HG03432 (cell line): ENCODE results near the gene SRSF2.
"Not testable (repeated sequence)": the region's sequence is repeated elsewhere in the genome, so short reads cannot be mapped to it uniquely, and the experiment has no call there.

ENCODE experiments used
- ATAC-seq: cut with Tn5 transposase; IDR thresholded peaks from one replicate; pipeline ENCODE4 v1.9.1; 2021; ENCODE audit warnings: mild to moderate bottlenecking, moderate library complexity; ENCODE audit not compliant: unreplicated experiment

Gene SRSF2

GRCh38 chr17:76722279-76722678 is 14.9 kb downstream of the SRSF2 start:
- no peak for ATAC-seq

GRCh38 chr17:76721463-76721862 is 15.7 kb downstream of the SRSF2 start:
- ATAC-seq: no peak

- ATAC-seq: no peak
These were observed 16.2 kb downstream of the SRSF2 start for GRCh38 chr17:76720941-76721340.

GRCh38 chr17:76720211-76720610 is 16.9 kb downstream of the SRSF2 start:
- ATAC-seq: no peak

GRCh38 chr17:76718516-76718915 is 18.6 kb downstream of the SRSF2 start:
- ATAC-seq: no peak

- ATAC-seq: no peak
These were observed 20.3 kb downstream of the SRSF2 start for GRCh38 chr17:76716839-76717215.

- no peak for ATAC-seq
These were observed 20.8 kb downstream of the SRSF2 start for GRCh38 chr17:76716146-76716838.

GRCh38 chr17:76715496-76715830 is 21.7 kb downstream of the SRSF2 start:
- ATAC-seq: no peak

- no peak for ATAC-seq
These were observed 22.2 kb downstream of the SRSF2 start for GRCh38 chr17:76714822-76715495.

GRCh38 chr17:76714336-76714735 is 22.8 kb downstream of the SRSF2 start:
- no peak for ATAC-seq

GRCh38 chr17:76713765-76714164 is 23.4 kb downstream of the SRSF2 start:
- no peak for ATAC-seq

- ATAC-seq: not testable (repeated sequence)
These were observed 24.8 kb downstream of the SRSF2 start for GRCh38 chr17:76712321-76712720.

GRCh38 chr17:76710863-76711611 is 26.1 kb downstream of the SRSF2 start, which contains the start of gene MXRA7:
TSS of gene MXRA7 (minus strand) at chr17:76710965. CDS start at chr17:76710946, 19 bp downstream.
- ATAC-seq: no peak

GRCh38 chr17:76709951-76710862 is 26.9 kb downstream of the SRSF2 start:
- not testable (repeated sequence) for ATAC-seq

- no peak for ATAC-seq
These were observed 27.8 kb downstream of the SRSF2 start for GRCh38 chr17:76709077-76709950.

GRCh38 chr17:76707985-76708807 is 28.9 kb downstream of the SRSF2 start:
- no peak for ATAC-seq

- no peak for ATAC-seq
These were observed 30.3 kb downstream of the SRSF2 start for GRCh38 chr17:76706817-76707216.

- ATAC-seq: no peak
These were observed 32.3 kb downstream of the SRSF2 start for GRCh38 chr17:76704805-76705204.
